GM21528 (cell line): ENCODE results near the gene NFAT5.
"Not testable (repeated sequence)": the region's sequence is repeated elsewhere in the genome, so short reads cannot be mapped to it uniquely, and the experiment has no call there.

Experiments used
- ATAC-seq: cut with Tn5 transposase; IDR thresholded peaks from one replicate; pipeline ENCODE4 v1.9.1; 2021; ENCODE audit warnings: mild to moderate bottlenecking, moderate library complexity; ENCODE audit not compliant: unreplicated experiment, low FRiP score

Gene NFAT5

GRCh38 chr16:69546663-69547062 lies 19.1 kb upstream of the NFAT5 start:
- not testable (repeated sequence) for ATAC-seq

GRCh38 chr16:69553332-69553731 lies 12.4 kb upstream of the NFAT5 start:
- no peak for ATAC-seq

GRCh38 chr16:69554495-69554894 lies 11.3 kb upstream of the NFAT5 start:
- ATAC-seq: no peak

GRCh38 chr16:69555437-69555836 lies 10.3 kb upstream of the NFAT5 start:
- ATAC-seq: no peak

GRCh38 chr16:69555867-69556266 lies 9.9 kb upstream of the NFAT5 start:
- ATAC-seq: no peak

GRCh38 chr16:69559164-69559563 lies 6.6 kb upstream of the NFAT5 start:
- ATAC-seq: no peak

- ATAC-seq: not testable (repeated sequence)
Observed at GRCh38 chr16:69561367-69561766, 4.4 kb upstream of the NFAT5 start.

- ATAC-seq: no peak
Observed at GRCh38 chr16:69561901-69562300, 3.9 kb upstream of the NFAT5 start.

- no peak for ATAC-seq
Observed at GRCh38 chr16:69562813-69563212, 3.0 kb upstream of the NFAT5 start.

GRCh38 chr16:69563605-69564580 lies 1.9 kb upstream of the NFAT5 start:
- peak; percentile 51 for ATAC-seq

- ATAC-seq: no peak
Observed at GRCh38 chr16:69564845-69565670, 708 bp upstream of the NFAT5 start.

GRCh38 chr16:69566240-69566980 lies 644 bp downstream of the NFAT5 start:
- ATAC-seq: no peak

GRCh38 chr16:69566981-69567680 lies 1.4 kb downstream of the NFAT5 start:
- no peak for ATAC-seq

- no peak for ATAC-seq
Observed at GRCh38 chr16:69568676-69569075, 2.9 kb downstream of the NFAT5 start.

- ATAC-seq: not testable (repeated sequence)
Observed at GRCh38 chr16:69578771-69579170, 13.0 kb downstream of the NFAT5 start.

GRCh38 chr16:69579783-69580481 lies 14.2 kb downstream of the NFAT5 start:
- no peak for ATAC-seq

- no peak for ATAC-seq
Observed at GRCh38 chr16:69581297-69581696, 15.5 kb downstream of the NFAT5 start.

- not testable (repeated sequence) for ATAC-seq
Observed at GRCh38 chr16:69584493-69584892, 18.7 kb downstream of the NFAT5 start.
